WTC11 (cell line): ENCODE data around the gene GJA10. TPM values are rescaled to one million over a fixed set of nuclear protein-coding genes. Genes with fewer than 3 reads are reported as not detected.
A peak's percentile ranks its signal among the peaks of the same experiment; 100 is the strongest.

Source experiments
- ATAC-seq: fragments of 200-7000 bp; cut with Tn5 transposase; 2 replicates; pipeline ENCODE4 v1.10.0; 2021; ENCODE audit warnings: mild to moderate bottlenecking, moderate library complexity
- CTCF ChIA-PET: fragments of 300-600 bp; sonication (Branson Sonifier 250); formaldehyde crosslinking; loops from one replicate; lab custom pipeline; 2021; ENCODE audit warnings: antibody characterized with exemption; lab: Charles Lee
- POLR2A ChIA-PET: fragments of 350-600 bp; sonication (Branson Sonifier 250); formaldehyde crosslinking; loops from one replicate; lab custom pipeline; 2021; ENCODE audit warnings: antibody characterized with exemption; lab: Charles Lee
- DNase-seq: peaks from one replicate; pipeline ENCODE4 v3.0.0; 2021; ENCODE audit warnings: low spot score
- H3K27ac Mint-ChIP-seq: 2 replicates; pipeline ENCODE4 v1.8.0; 2021; ENCODE audit warnings: mixed read lengths
- H3K27me3 Mint-ChIP-seq: 2 replicates; pipeline ENCODE4 v1.8.0; 2021; ENCODE audit warnings: low read depth, mild to moderate bottlenecking, moderate library complexity, mixed read lengths
- H3K36me3 Mint-ChIP-seq: 2 replicates; pipeline ENCODE4 v1.8.0; 2021; ENCODE audit warnings: mixed read lengths
- H3K4me1 Mint-ChIP-seq: 2 replicates; pipeline ENCODE4 v1.8.0; 2022; ENCODE audit warnings: mixed read lengths
- H3K4me3 Mint-ChIP-seq: 2 replicates; pipeline ENCODE4 v1.8.0; 2021; ENCODE audit warnings: mild to moderate bottlenecking, moderate library complexity, mixed read lengths
- H3K9me3 Mint-ChIP-seq: 2 replicates; pipeline ENCODE4 v1.8.0; 2021; ENCODE audit warnings: mixed read lengths
- CTCF ChIP-seq: fragments of 200-600 bp; IDR thresholded peaks from 2 replicates; pipeline ENCODE4 v1.8.0; 2022; ENCODE audit warnings: antibody characterized with exemption
- ELF4 ChIP-seq: sonication (generic); formaldehyde crosslinking; IDR thresholded peaks from 2 replicates; pipeline ENCODE4 v1.8.1; 2022; ENCODE audit warnings: low read depth, mild to moderate bottlenecking, moderate library complexity, missing genetic modification reagents
- FOXK1 ChIP-seq: sonication (generic); formaldehyde crosslinking; IDR thresholded peaks from 2 replicates; pipeline ENCODE4 v1.8.0; 2022; ENCODE audit warnings: mild to moderate bottlenecking, moderate library complexity, missing genetic modification reagents
- FOXP4 ChIP-seq: sonication (generic); formaldehyde crosslinking; IDR thresholded peaks from 2 replicates; pipeline ENCODE4 v1.8.0; 2022; ENCODE audit warnings: mild to moderate bottlenecking, missing genetic modification reagents
- HMGA2 ChIP-seq: fragments of 250-450 bp; sonication (Bioruptor Pico); IDR thresholded peaks from 2 replicates; pipeline ENCODE4 v1.4.0; 2021; ENCODE audit warnings: mild to moderate bottlenecking, moderate library complexity
- HMGXB4 ChIP-seq: sonication (generic); formaldehyde crosslinking; IDR thresholded peaks from 2 replicates; pipeline ENCODE4 v1.8.1; 2023; ENCODE audit warnings: mild to moderate bottlenecking, moderate library complexity, missing genetic modification reagents
- IRF2 ChIP-seq: sonication (generic); formaldehyde crosslinking; IDR thresholded peaks from 2 replicates; pipeline ENCODE4 v1.8.0; 2022; ENCODE audit warnings: low read depth, missing genetic modification reagents, borderline replicate concordance
- MLX ChIP-seq: sonication (generic); formaldehyde crosslinking; IDR thresholded peaks from 2 replicates; pipeline ENCODE4 v1.8.1; 2023; ENCODE audit warnings: mild to moderate bottlenecking, missing genetic modification reagents, moderate library complexity
- MYBL2 ChIP-seq: sonication (generic); formaldehyde crosslinking; IDR thresholded peaks from 2 replicates; pipeline ENCODE4 v1.8.1; 2023; ENCODE audit warnings: mild to moderate bottlenecking, moderate library complexity, missing genetic modification reagents
- NR3C1 ChIP-seq: sonication (generic); formaldehyde crosslinking; conservative IDR thresholded peaks from 2 replicates; pipeline ENCODE4 v1.8.1; 2023; ENCODE audit warnings: low read depth, mild to moderate bottlenecking, missing genetic modification reagents
- PRRX2 ChIP-seq: fragments of 250-450 bp; sonication (Bioruptor Pico); IDR thresholded peaks from 2 replicates; pipeline ENCODE4 v1.8.0; 2021; ENCODE audit warnings: mild to moderate bottlenecking
- RORB ChIP-seq: fragments of 250-450 bp; sonication (Bioruptor Pico); IDR thresholded peaks from 2 replicates; pipeline ENCODE4 v1.9.0; 2021; ENCODE audit warnings: mild to moderate bottlenecking
- ZBTB21 ChIP-seq: sonication (generic); formaldehyde crosslinking; IDR thresholded peaks from 2 replicates; pipeline ENCODE4 v1.8.1; 2023; ENCODE audit warnings: mild to moderate bottlenecking, missing genetic modification reagents, borderline replicate concordance
- ZNF232 ChIP-seq: sonication (generic); formaldehyde crosslinking; IDR thresholded peaks from 2 replicates; pipeline ENCODE4 v1.8.0; 2022; ENCODE audit warnings: mild to moderate bottlenecking, missing genetic modification reagents
- ZNF263 ChIP-seq: sonication (generic); formaldehyde crosslinking; IDR thresholded peaks from 2 replicates; pipeline ENCODE4 v1.8.1; 2022; ENCODE audit warnings: low read depth, mild to moderate bottlenecking, moderate library complexity, missing genetic modification reagents
- ZNF416 ChIP-seq: fragments of 250-450 bp; sonication (Bioruptor Pico); IDR thresholded peaks from 2 replicates; pipeline ENCODE4 v1.9.0; 2021; ENCODE audit warnings: mild to moderate bottlenecking, inconsistent platforms
- ZNF423 ChIP-seq: fragments of 250-450 bp; sonication (Bioruptor Pico); IDR thresholded peaks from 2 replicates; pipeline ENCODE4 v2.1.2; 2022; ENCODE audit warnings: mild to moderate bottlenecking, moderate library complexity
- ZNF532 ChIP-seq: fragments of 250-450 bp; sonication (Bioruptor Pico); IDR thresholded peaks from 2 replicates; pipeline ENCODE4 v1.9.0; 2021; ENCODE audit warnings: mild to moderate bottlenecking, borderline replicate concordance
- total RNA-seq: library from RNA; stranded (reverse); gene quantifications from 3 replicates; pipeline ENCODE4 v1.2.3, GENCODE V29; 2021

The GJA10 gene
- total RNA-seq, 1 experiment from 2014 or later = not detected

GRCh38 chr6:89938014-89938413 is 43.7 kb downstream of the GJA10 start (continued):
- no peak for TF ChIP-seq ZNF532 (CRISPR knock-in tag)
- TF ChIP-seq ZBTB21 (CRISPR knock-in tag) = no peak
- no peak for TF ChIP-seq MYBL2 (CRISPR knock-in tag)
- no peak for TF ChIP-seq PRRX2 (CRISPR knock-in tag)
- TF ChIP-seq NR3C1 (CRISPR knock-in tag) = no peak
- TF ChIP-seq ZNF423 (CRISPR knock-in tag) = no peak
- TF ChIP-seq ELF4 (CRISPR knock-in tag) = no peak
- no peak for TF ChIP-seq HMGA2 (CRISPR knock-in tag)

- H3K27me3 Mint-ChIP-seq = no peaks in the 10 kb centered on the region; the same call in 1 of the 2 replicates
- DNase-seq = no peak
Observed at GRCh38 chr6:89939144-89939543, 44.9 kb downstream of the GJA10 start.

GRCh38 chr6:89940225-89941027 is 46.2 kb downstream of the GJA10 start:
- H3K9me3 Mint-ChIP-seq = peaks cover 8% of the 10 kb centered on the region
- ATAC-seq = peak; percentile 97
- POLR2A ChIA-PET = interaction anchor here (0.7 kb wide), 1 partner anchor 539 kb away, joined by 4 read pairs; no protein-coding TSS in a partner anchor
- no peaks in the 10 kb centered on the region for H3K36me3 Mint-ChIP-seq
- peak; percentile 63 for DNase-seq
- CTCF ChIA-PET = interaction anchor here (0.5 to 6.3 kb wide), 106 partner anchors 8 to 669 kb away, joined by 3 to 124 read pairs (median 5); partner anchors contain the start of gene CASP8AP2
- H3K27ac Mint-ChIP-seq = no peak overlapping the region
- no peaks in the 10 kb centered on the region for H3K27me3 Mint-ChIP-seq
- H3K4me3 Mint-ChIP-seq = no peak overlapping the region
- H3K4me1 Mint-ChIP-seq = no peaks in the 10 kb centered on the region
- no peak for TF ChIP-seq ZNF232 (CRISPR knock-in tag)
- no peak for TF ChIP-seq ZBTB21 (CRISPR knock-in tag)
- TF ChIP-seq CTCF = peak; percentile 14; the same call in 1 of the 2 replicates
- TF ChIP-seq ZNF416 (CRISPR knock-in tag) = no peak
- no peak for TF ChIP-seq ZNF423 (CRISPR knock-in tag)
- peak; percentile 91 for TF ChIP-seq FOXK1
- TF ChIP-seq FOXP4 (CRISPR knock-in tag) = no peak
- no peak for TF ChIP-seq ZNF263 (CRISPR knock-in tag)
- TF ChIP-seq MLX (CRISPR knock-in tag) = no peak
- no peak for TF ChIP-seq ELF4 (CRISPR knock-in tag)

More at GRCh38 chr6:89939144-89939543, 44.9 kb downstream of the GJA10 start:
- Mint-ChIP-seq H3K4me3 (no peak overlapping the region), H3K36me3 (no peaks in the 10 kb centered on the region), H3K9me3 (no peaks in the 10 kb centered on the region), H3K27ac (no peak overlapping the region), H3K4me1 (0 out of 2 replicates have a peak, but pooled peaks cover 3% of the 10 kb centered on the region)
- ChIA-PET CTCF (interaction anchor here (0.6 to 6.3 kb wide), 4 partner anchors 19 to 539 kb away, joined by 3 to 124 read pairs (median 6); no protein-coding TSS in a partner anchor), POLR2A (no interaction called here)
- TF ChIP-seq HMGXB4 (CRISPR knock-in tag) = no peak
- TF ChIP-seq IRF2 (CRISPR knock-in tag) = no peak
- no peak for TF ChIP-seq RORB (CRISPR knock-in tag)
- ATAC-seq = no peak
